Choroid plexus epithelial cell (primary cell): ENCODE results near the gene EPHA2.

ENCODE experiments used
- DNase-seq: peaks from one replicate; pipeline ENCODE4 v3.0.0-alpha.2; 2010; ENCODE audit warnings: low read depth
- H3K4me3 ChIP-seq: 2 replicates; pipeline ENCODE4 v1.5.1; 2011; ENCODE audit warnings: low read depth, mild to moderate bottlenecking, control low read depth, low read length, moderate library complexity
- CTCF ChIP-seq: conservative IDR thresholded peaks from 2 replicates; pipeline ENCODE4 v1.5.1; 2011; ENCODE audit warnings: low read depth, mild to moderate bottlenecking, control low read depth, inconsistent platforms, low read length, moderate library complexity

Gene EPHA2

DNA sequence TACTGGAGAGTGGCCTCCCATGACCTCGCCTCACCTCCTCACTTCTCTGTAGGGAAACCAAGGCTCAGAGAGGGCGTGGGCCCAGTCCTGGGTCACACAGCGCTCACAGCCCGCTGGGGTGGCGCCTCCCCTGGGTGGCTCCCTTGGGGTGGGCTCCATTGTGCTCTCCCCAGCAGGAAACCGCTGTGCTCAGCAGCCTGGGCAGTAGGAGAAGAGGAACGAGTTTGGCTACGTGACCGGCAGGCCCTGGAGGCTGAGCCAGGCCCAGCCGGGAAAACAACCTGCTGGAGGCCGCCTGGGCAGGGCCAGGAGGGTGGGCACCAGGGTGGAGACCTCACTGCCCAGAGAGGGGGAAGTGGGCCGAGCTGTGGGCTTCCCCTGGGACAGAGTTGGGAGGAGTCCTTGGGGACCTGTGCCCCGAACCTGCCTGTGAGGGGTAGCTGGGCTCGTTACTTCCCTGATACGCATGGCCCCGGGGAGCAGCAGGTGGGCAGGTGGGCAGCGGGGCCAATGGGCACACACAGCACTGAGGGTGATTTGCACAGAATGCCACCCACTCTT is 67.4 kb downstream of the EPHA2 start:
- H3K4me3 ChIP-seq, result no peak overlapping the region
- no peak for DNase-seq
- TF ChIP-seq CTCF, result no peak

GRCh38 chr1:16087733-16088132 is 68.1 kb downstream of the EPHA2 start:
- no peak overlapping the region for H3K4me3 ChIP-seq
- DNase-seq, result no peak
- TF ChIP-seq CTCF, result no peak

- DNase-seq, result no peak
- no peak for TF ChIP-seq CTCF
- H3K4me3 ChIP-seq, result no peak overlapping the region
Measured at GRCh38 chr1:16085522-16085921, 70.3 kb downstream of the EPHA2 start.

GRCh38 chr1:16083486-16083885 is 72.4 kb downstream of the EPHA2 start:
- no peak for TF ChIP-seq CTCF
- H3K4me3 ChIP-seq, result no peak overlapping the region
- no peak for DNase-seq

- no peak overlapping the region for H3K4me3 ChIP-seq
- TF ChIP-seq CTCF, result peak; percentile 96
- peak; percentile 68 for DNase-seq
Measured at GRCh38 chr1:16082283-16083038, 73.4 kb downstream of the EPHA2 start.

GRCh38 chr1:16081636-16082035 is 74.2 kb downstream of the EPHA2 start:
- H3K4me3 ChIP-seq, result no peak overlapping the region
- no peak for TF ChIP-seq CTCF
- DNase-seq, result no peak
